Smooth muscle cell (in vitro differentiated cells): ENCODE measurements around the gene RABL3. TPM values are rescaled to one million over a fixed set of nuclear protein-coding genes. Genes with fewer than 3 reads are reported as not detected.
"Not testable (repeated sequence)": the region's sequence is repeated elsewhere in the genome, so short reads cannot be mapped to it uniquely, and the experiment has no call there.

ENCODE experiments used
- DNase-seq: peaks from one replicate; lab custom pipeline; 2025; ENCODE audit not compliant: unreplicated experiment; lab: John Stamatoyannopoulos, UW
- H2AFZ ChIP-seq: fragments of 200-600 bp; sonication (generic); 2 replicates; pipeline ENCODE4 v1.6.0; 2016; ENCODE audit warnings: antibody characterized with exemption, low read depth, mild to moderate bottlenecking
- H3F3A ChIP-seq: fragments of 200-600 bp; sonication (generic); 2 replicates; pipeline ENCODE4 v1.6.0; 2017; ENCODE audit warnings: antibody characterized with exemption, low read depth
- H3K27ac ChIP-seq: fragments of 200-600 bp; sonication (generic); 2 replicates; pipeline ENCODE4 v1.5.1; 2016; ENCODE audit warnings: low read depth, mild to moderate bottlenecking
- H3K27me3 ChIP-seq: fragments of 200-600 bp; sonication (generic); 2 replicates; pipeline ENCODE4 v1.6.1; 2016; ENCODE audit warnings: low read depth, mild to moderate bottlenecking
- H3K36me3 ChIP-seq: fragments of 200-600 bp; sonication (generic); 2 replicates; pipeline ENCODE4 v1.5.1; 2016; ENCODE audit warnings: low read depth
- H3K4me1 ChIP-seq: fragments of 200-600 bp; sonication (generic); 2 replicates; pipeline ENCODE4 v1.5.1; 2016; ENCODE audit warnings: low read depth
- H3K4me2 ChIP-seq: fragments of 200-600 bp; sonication (generic); 2 replicates; pipeline ENCODE4 v1.6.0; 2016; ENCODE audit warnings: mild to moderate bottlenecking
- H3K4me3 ChIP-seq: fragments of 200-600 bp; sonication (generic); 2 replicates; pipeline ENCODE4 v1.5.1; 2016; ENCODE audit warnings: mild to moderate bottlenecking
- H3K79me2 ChIP-seq: fragments of 200-600 bp; sonication (generic); 2 replicates; pipeline ENCODE4 v1.6.0; 2016; ENCODE audit warnings: low read depth, mild to moderate bottlenecking
- H3K9ac ChIP-seq: fragments of 200-600 bp; sonication (generic); 2 replicates; pipeline ENCODE4 v1.6.0; 2016; ENCODE audit warnings: low read depth
- H3K9me3 ChIP-seq: fragments of 200-600 bp; sonication (generic); replicated peaks from 2 replicates; pipeline ENCODE4 v1.5.1; 2016; ENCODE audit warnings: low read depth
- H4K20me1 ChIP-seq: fragments of 200-600 bp; sonication (generic); 2 replicates; pipeline ENCODE4 v1.6.0; 2016; ENCODE audit warnings: low read depth
- CTCF ChIP-seq: fragments of 200-600 bp; sonication (generic); IDR thresholded peaks from 2 replicates; pipeline ENCODE4 v1.5.1; 2017; ENCODE audit warnings: borderline replicate concordance, mild to moderate bottlenecking, antibody characterized with exemption; ENCODE audit not compliant: insufficient read depth, poor library complexity, severe bottlenecking
- WGBS: methylation state at CpG from one replicate; pipeline ENCODE4 v1.1.7; 2016; ENCODE audit warnings: low lambda C conversion rate; 5-methylcytosine and 5-hydroxymethylcytosine counted together
- polyA plus RNA-seq: library from polyadenylated mRNA; unstranded; fragments of >200 nt; fragmentation: Nextera tagmentation; extraction: Ambion mirVana; gene quantifications from 2 replicates; pipeline ENCODE4 v1.2.1, GENCODE V29; 2016
- total RNA-seq: library from RNA; depleted of rRNA; stranded (reverse); fragments of >200 nt; gene quantifications from 2 replicates; pipeline ENCODE4 v1.2.3, GENCODE V29; 2014

RABL3 gene
- total and polyA plus RNA-seq, 2 experiments from 2014 or later: 29.5 to 33.5 TPM

- H3K4me2 ChIP-seq: peak overlapping the region; percentile 69
- peaks cover 42% of the 10 kb centered on the region for H3K4me1 ChIP-seq
- H3K27me3 ChIP-seq: no peaks in the 10 kb centered on the region
- peaks cover 60% of the 10 kb centered on the region for H3K79me2 ChIP-seq
- H3K36me3 ChIP-seq: no peaks in the 10 kb centered on the region
- H2AFZ ChIP-seq: no peak overlapping the region
- no peaks in the 10 kb centered on the region for H3K9me3 ChIP-seq
- H3K27ac ChIP-seq: peak overlapping the region; percentile 69
- TF ChIP-seq CTCF: no peak
- no peaks in the 10 kb centered on the region for H4K20me1 ChIP-seq
- H3F3A ChIP-seq: peaks cover 14% of the 10 kb centered on the region
- DNase-seq: no peak
- H3K9ac ChIP-seq: no peak overlapping the region
- WGBS: 43% methylated on average over 1 of the region's 1 CpG
- no peak overlapping the region for H3K4me3 ChIP-seq
These were observed 20.3 kb upstream of the RABL3 start for GRCh38 chr3:120762615-120763014.

- not testable (repeated sequence) for H3K27me3 ChIP-seq, DNase-seq, H3K9me3 ChIP-seq, H4K20me1 ChIP-seq, H3K9ac ChIP-seq, H3K27ac ChIP-seq, H3K4me1 ChIP-seq, H3F3A ChIP-seq, H3K36me3 ChIP-seq, H3K4me2 ChIP-seq, H3K4me3 ChIP-seq, H2AFZ ChIP-seq
- 75% methylated on average over 4 of the region's 4 CpGs for WGBS
- H3K79me2 ChIP-seq: peaks cover 71% of the 10 kb centered on the region
These were observed 16.2 kb upstream of the RABL3 start for GRCh38 chr3:120758551-120758950.

DNA sequence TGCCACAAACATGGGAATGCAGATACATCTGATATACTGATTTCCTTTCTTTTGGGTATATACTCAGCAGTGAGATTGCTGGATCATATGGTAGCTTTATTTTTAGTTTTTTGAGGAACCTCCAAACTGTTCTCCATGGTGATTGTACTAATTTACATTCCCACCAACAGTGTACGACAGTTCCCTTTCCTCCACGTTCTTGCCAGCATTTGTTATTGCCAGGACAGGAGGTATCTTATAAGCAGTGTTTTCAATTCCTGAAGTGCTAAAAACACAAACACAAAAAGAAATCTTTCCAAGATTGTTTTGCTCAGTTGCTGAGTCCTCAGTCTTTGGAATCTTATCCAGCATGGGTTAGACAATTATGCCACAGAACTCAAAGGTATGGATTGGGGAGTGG lies 13.7 kb upstream of the RABL3 start:
- no peaks in the 10 kb centered on the region for H3K27me3 ChIP-seq
- no peak overlapping the region for H3K27ac ChIP-seq
- H4K20me1 ChIP-seq: no peaks in the 10 kb centered on the region
- H3K4me3 ChIP-seq: no peak overlapping the region
- H3F3A ChIP-seq: no peaks in the 10 kb centered on the region
- no peak overlapping the region for H2AFZ ChIP-seq
- H3K36me3 ChIP-seq: peaks cover 10% of the 10 kb centered on the region
- 97% methylated on average over 2 of the region's 2 CpGs for WGBS
- H3K79me2 ChIP-seq: peaks cover 89% of the 10 kb centered on the region
- no peak for DNase-seq
- no peak overlapping the region for H3K9ac ChIP-seq
- no peak for TF ChIP-seq CTCF
- H3K9me3 ChIP-seq: no peaks in the 10 kb centered on the region
- no peak overlapping the region for H3K4me2 ChIP-seq
- no peaks in the 10 kb centered on the region for H3K4me1 ChIP-seq

DNA sequence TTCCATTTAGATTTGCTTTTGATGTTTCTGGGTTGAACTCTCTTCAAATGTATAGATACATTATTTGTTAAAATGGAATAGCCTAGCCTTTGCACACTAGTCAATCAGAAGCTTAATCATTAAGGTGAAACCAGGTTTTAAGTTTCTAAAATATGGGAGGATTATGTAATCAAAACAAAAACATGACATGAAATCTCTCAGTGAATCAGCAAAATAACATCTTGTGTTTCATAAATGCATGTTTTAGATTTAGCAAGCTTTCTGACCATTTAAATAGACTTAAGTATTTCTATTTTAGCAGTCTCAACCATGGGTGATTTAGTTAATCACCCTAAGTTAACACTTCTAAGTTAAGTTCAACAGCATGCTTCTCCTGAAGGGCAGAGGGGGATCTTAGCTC lies 11.5 kb upstream of the RABL3 start:
- H3K9me3 ChIP-seq: no peaks in the 10 kb centered on the region
- TF ChIP-seq CTCF: no peak
- no peaks in the 10 kb centered on the region for H4K20me1 ChIP-seq
- H3K36me3 ChIP-seq: peaks cover 17% of the 10 kb centered on the region
- no peak overlapping the region for H2AFZ ChIP-seq
- H3K4me1 ChIP-seq: no peaks in the 10 kb centered on the region
- H3F3A ChIP-seq: no peaks in the 10 kb centered on the region
- no peak for DNase-seq
- H3K4me3 ChIP-seq: no peak overlapping the region
- H3K27me3 ChIP-seq: no peaks in the 10 kb centered on the region
- no peak overlapping the region for H3K9ac ChIP-seq
- H3K4me2 ChIP-seq: peak overlapping the region; percentile 28
- H3K79me2 ChIP-seq: peaks cover 80% of the 10 kb centered on the region
- H3K27ac ChIP-seq: peak overlapping the region; percentile 34
